Neural progenitor cell (in vitro differentiated cells): ENCODE data around the gene GPAM. TPM values are rescaled to one million over a fixed set of nuclear protein-coding genes. Genes with fewer than 3 reads are reported as not detected.

Experiments
- DNase-seq: peaks from one replicate; pipeline ENCODE4 v3.0.0-alpha.2; 2016; ENCODE audit warnings: low spot score
- H2AFZ ChIP-seq: fragments of 200-600 bp; sonication (generic); replicated peaks from 2 replicates; pipeline ENCODE4 v1.6.1; 2016; ENCODE audit warnings: antibody characterized with exemption
- H3F3A ChIP-seq: fragments of 200-600 bp; sonication (generic); 2 replicates; pipeline ENCODE4 v1.6.1; 2016; ENCODE audit warnings: antibody characterized with exemption, low read depth
- H3K27ac ChIP-seq: fragments of 200-600 bp; sonication (generic); 2 replicates; pipeline ENCODE4 v1.5.1; 2016; ENCODE audit warnings: mild to moderate bottlenecking
- H3K27me3 ChIP-seq: fragments of 200-600 bp; sonication (generic); 2 replicates; pipeline ENCODE4 v1.6.1; 2016; ENCODE audit warnings: mild to moderate bottlenecking, moderate library complexity
- H3K36me3 ChIP-seq: fragments of 200-600 bp; sonication (generic); 2 replicates; pipeline ENCODE4 v1.5.1; 2016
- H3K4me1 ChIP-seq: fragments of 200-600 bp; sonication (generic); 2 replicates; pipeline ENCODE4 v1.6.1; 2016; ENCODE audit warnings: mixed run types
- H3K4me2 ChIP-seq: fragments of 200-600 bp; sonication (generic); 2 replicates; pipeline ENCODE4 v1.6.1; 2016
- H3K4me3 ChIP-seq: fragments of 200-600 bp; sonication (generic); 2 replicates; pipeline ENCODE4 v1.5.1; 2016
- H3K79me2 ChIP-seq: fragments of 200-600 bp; sonication (generic); 2 replicates; pipeline ENCODE4 v1.6.1; 2016; ENCODE audit warnings: low read depth
- H3K9ac ChIP-seq: fragments of 200-600 bp; sonication (generic); 2 replicates; pipeline ENCODE4 v1.6.1; 2016
- H3K9me3 ChIP-seq: fragments of 200-600 bp; sonication (generic); 2 replicates; pipeline ENCODE4 v1.5.1; 2016; ENCODE audit warnings: low read depth
- H4K20me1 ChIP-seq: fragments of 200-600 bp; sonication (generic); 2 replicates; pipeline ENCODE4 v1.6.1; 2016; ENCODE audit warnings: low read depth
- H3K27ac Mint-ChIP-seq: 3 replicates; pipeline ENCODE4 v1.8.0; 2021; ENCODE audit warnings: mixed read lengths
- H3K27me3 Mint-ChIP-seq: 2 replicates; pipeline ENCODE4 v1.8.0; 2022; ENCODE audit warnings: low read depth, mild to moderate bottlenecking, inconsistent platforms, moderate library complexity, mixed read lengths; ENCODE audit not compliant: insufficient read depth
- H3K36me3 Mint-ChIP-seq: 3 replicates; pipeline ENCODE4 v1.8.0; 2021; ENCODE audit warnings: mixed read lengths
- H3K4me1 Mint-ChIP-seq: 3 replicates; pipeline ENCODE4 v1.8.0; 2021; ENCODE audit warnings: mixed read lengths
- H3K4me3 Mint-ChIP-seq: 3 replicates; pipeline ENCODE4 v1.8.0; 2021; ENCODE audit warnings: mild to moderate bottlenecking, moderate library complexity, mixed read lengths
- H3K9me3 Mint-ChIP-seq: 3 replicates; pipeline ENCODE4 v1.8.0; 2020; ENCODE audit warnings: mixed read lengths
- EZH2 ChIP-seq: fragments of 200-600 bp; sonication (generic); IDR thresholded peaks from 2 replicates; pipeline ENCODE4 v1.6.1; 2017; ENCODE audit warnings: antibody characterized with exemption, mild to moderate bottlenecking, moderate library complexity
- EZH2phosphoT487 ChIP-seq: fragments of 200-600 bp; sonication (generic); IDR thresholded peaks from 2 replicates; pipeline ENCODE4 v1.6.1; 2017; ENCODE audit warnings: antibody characterized with exemption
- total RNA-seq: library from RNA; depleted of rRNA; stranded (reverse); fragments of >200 nt; gene quantifications from 2 replicates; pipeline ENCODE4 v1.2.3, GENCODE V29; 2015; ENCODE audit warnings: low replicate concordance
- TF ChIP-seq, protein P1 (sequence below): fragments of 200-600 bp; sonication (generic); IDR thresholded peaks from 2 replicates; pipeline ENCODE4 v1.5.1; 2017; ENCODE audit warnings: antibody characterized with exemption, mild to moderate bottlenecking

The GPAM gene
- total RNA-seq, 1 donor from 2014 or later: 18.9 TPM

DNA sequence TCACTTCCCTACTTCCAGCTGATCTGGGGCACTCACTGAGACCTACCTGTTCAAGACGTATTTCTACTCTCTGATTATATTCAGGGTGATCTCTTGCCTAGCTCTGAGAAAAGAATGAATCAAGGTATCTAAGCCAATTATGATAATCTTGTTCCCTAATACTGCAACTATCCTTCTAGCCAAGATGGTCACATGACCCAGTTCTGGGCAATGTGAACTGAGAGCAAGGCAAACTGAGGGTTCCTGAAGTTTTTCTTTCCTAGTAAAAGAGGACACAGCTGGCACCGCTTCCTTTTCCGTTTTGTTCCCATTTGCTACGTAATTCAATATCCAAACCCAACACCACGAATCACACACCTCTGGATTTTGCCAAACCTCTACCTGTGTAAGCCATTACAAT is 5.9 kb upstream of the GPAM start:
- H3K4me1 Mint-ChIP-seq: no peaks in the 10 kb centered on the region
- no peak overlapping the region for H3K4me3 ChIP-seq
- H3K27me3 Mint-ChIP-seq: peaks cover 4% of the 10 kb centered on the region
- H3K9ac ChIP-seq: no peak overlapping the region
- H3K36me3 ChIP-seq: no peaks in the 10 kb centered on the region
- H3K27ac Mint-ChIP-seq: no peak overlapping the region
- H3K27me3 ChIP-seq: no peaks in the 10 kb centered on the region
- H3K4me3 Mint-ChIP-seq: no peak overlapping the region
- H3K27ac ChIP-seq: no peak overlapping the region
- H3K79me2 ChIP-seq: no peaks in the 10 kb centered on the region
- H3F3A ChIP-seq: peaks cover 3% of the 10 kb centered on the region
- H3K4me1 ChIP-seq: peaks cover 1% of the 10 kb centered on the region
- TF ChIP-seq EZH2 (no peak), EZH2phosphoT487 (no peak)
- TF ChIP-seq, protein P1, sequence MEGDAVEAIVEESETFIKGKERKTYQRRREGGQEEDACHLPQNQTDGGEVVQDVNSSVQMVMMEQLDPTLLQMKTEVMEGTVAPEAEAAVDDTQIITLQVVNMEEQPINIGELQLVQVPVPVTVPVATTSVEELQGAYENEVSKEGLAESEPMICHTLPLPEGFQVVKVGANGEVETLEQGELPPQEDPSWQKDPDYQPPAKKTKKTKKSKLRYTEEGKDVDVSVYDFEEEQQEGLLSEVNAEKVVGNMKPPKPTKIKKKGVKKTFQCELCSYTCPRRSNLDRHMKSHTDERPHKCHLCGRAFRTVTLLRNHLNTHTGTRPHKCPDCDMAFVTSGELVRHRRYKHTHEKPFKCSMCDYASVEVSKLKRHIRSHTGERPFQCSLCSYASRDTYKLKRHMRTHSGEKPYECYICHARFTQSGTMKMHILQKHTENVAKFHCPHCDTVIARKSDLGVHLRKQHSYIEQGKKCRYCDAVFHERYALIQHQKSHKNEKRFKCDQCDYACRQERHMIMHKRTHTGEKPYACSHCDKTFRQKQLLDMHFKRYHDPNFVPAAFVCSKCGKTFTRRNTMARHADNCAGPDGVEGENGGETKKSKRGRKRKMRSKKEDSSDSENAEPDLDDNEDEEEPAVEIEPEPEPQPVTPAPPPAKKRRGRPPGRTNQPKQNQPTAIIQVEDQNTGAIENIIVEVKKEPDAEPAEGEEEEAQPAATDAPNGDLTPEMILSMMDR: no peak
- DNase-seq: no peak
- no peak overlapping the region for H3K4me2 ChIP-seq
- H4K20me1 ChIP-seq: no peaks in the 10 kb centered on the region
- H3K36me3 Mint-ChIP-seq: no peaks in the 10 kb centered on the region
- H3K9me3 ChIP-seq: no peaks in the 10 kb centered on the region
- no peak overlapping the region for H2AFZ ChIP-seq
- H3K9me3 Mint-ChIP-seq: peaks cover 7% of the 10 kb centered on the region

DNA sequence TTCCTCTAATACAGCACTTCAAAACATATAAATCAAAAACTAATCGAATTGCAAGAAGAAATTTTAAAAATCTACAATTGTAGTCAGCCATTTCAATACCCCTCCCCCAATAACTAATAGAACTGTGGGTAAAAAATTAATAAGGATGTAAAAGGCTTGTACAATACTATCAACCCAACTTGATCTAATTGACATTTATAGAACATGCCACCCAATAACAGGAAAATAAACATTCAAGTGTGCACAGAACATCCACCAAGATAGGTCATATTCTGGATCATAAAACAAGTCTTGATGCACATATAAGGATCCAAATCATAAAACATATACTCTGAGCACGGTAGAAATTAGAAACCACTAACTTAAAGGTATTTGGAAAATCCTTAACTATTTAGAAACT is 4.0 kb upstream of the GPAM start:
- H3K36me3 Mint-ChIP-seq: no peaks in the 10 kb centered on the region
- Histone ChIP-seq H3K4me2 (no peak overlapping the region), H3K27me3 (no peaks in the 10 kb centered on the region), H3F3A (peaks cover 3% of the 10 kb centered on the region), H4K20me1 (no peaks in the 10 kb centered on the region), H3K4me1 (peaks cover 9% of the 10 kb centered on the region), H3K27ac (no peak overlapping the region), H3K36me3 (no peaks in the 10 kb centered on the region), H3K9me3 (no peaks in the 10 kb centered on the region), H2AFZ (no peak overlapping the region), H3K9ac (no peak overlapping the region), H3K79me2 (peaks cover 3% of the 10 kb centered on the region), H3K4me3 (no peak overlapping the region)
- no peak overlapping the region for H3K27ac Mint-ChIP-seq
- peaks cover 7% of the 10 kb centered on the region for H3K9me3 Mint-ChIP-seq
- peaks cover 4% of the 10 kb centered on the region for H3K27me3 Mint-ChIP-seq
- H3K4me1 Mint-ChIP-seq: peaks cover 9% of the 10 kb centered on the region
- TF ChIP-seq, protein P1: no peak
- TF ChIP-seq EZH2 (no peak), EZH2phosphoT487 (no peak)
- H3K4me3 Mint-ChIP-seq: no peak overlapping the region
- no peak for DNase-seq

DNA sequence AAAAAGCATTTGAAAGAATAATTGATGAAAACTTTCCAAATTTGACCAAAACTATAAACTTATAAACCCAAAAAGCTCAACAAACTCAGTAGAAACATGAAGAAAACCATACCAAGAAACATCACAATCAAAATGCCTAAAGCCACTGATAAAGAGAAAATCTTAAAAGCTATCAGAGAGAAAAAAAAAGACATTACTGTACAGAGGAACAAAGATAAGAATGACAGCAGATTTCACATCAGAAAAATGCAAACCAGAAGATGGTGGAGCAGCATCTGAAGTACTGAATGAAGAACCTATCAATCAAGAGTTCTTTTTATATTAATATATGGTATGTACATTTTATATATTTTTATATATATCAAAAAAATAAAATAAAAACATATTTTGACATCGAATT is 2.4 kb upstream of the GPAM start:
- no peak overlapping the region for H3K27ac Mint-ChIP-seq
- no peaks in the 10 kb centered on the region for H3K9me3 ChIP-seq

More for the DNA sequence above, 2.4 kb upstream of the GPAM start:
- Mint-ChIP-seq H3K4me3 (no peak overlapping the region), H3K27me3 (peaks cover 2% of the 10 kb centered on the region), H3K36me3 (no peaks in the 10 kb centered on the region), H3K9me3 (peaks cover 7% of the 10 kb centered on the region), H3K4me1 (peaks cover 10% of the 10 kb centered on the region)
- no peaks in the 10 kb centered on the region for H4K20me1 ChIP-seq
- DNase-seq: no peak
- no peak overlapping the region for H2AFZ ChIP-seq
- H3K9ac ChIP-seq: no peak overlapping the region
- H3K79me2 ChIP-seq: peaks cover 3% of the 10 kb centered on the region
- no peak overlapping the region for H3K4me2 ChIP-seq
- H3K4me1 ChIP-seq: peaks cover 10% of the 10 kb centered on the region
- no peaks in the 10 kb centered on the region for H3K36me3 ChIP-seq
- peaks cover 3% of the 10 kb centered on the region for H3F3A ChIP-seq
- no peak for TF ChIP-seq EZH2phosphoT487
- TF ChIP-seq, protein P1: no peak
- TF ChIP-seq EZH2: no peak
- H3K4me3 ChIP-seq: no peak overlapping the region
- no peaks in the 10 kb centered on the region for H3K27me3 ChIP-seq
- no peak overlapping the region for H3K27ac ChIP-seq
